ENCODE measurements around the gene OGFOD3.
"Not testable (repeated sequence)": the region's sequence is repeated elsewhere in the genome, so short reads cannot be mapped to it uniquely, and the experiment has no call there.

The OGFOD3 gene

GRCh38 chr17:82386255-82386831 is 32.0 kb downstream of the OGFOD3 start:
- DNase-seq: no peak

GRCh38 chr17:82385559-82386254 is 32.7 kb downstream of the OGFOD3 start:
- no peak for DNase-seq

- no peak for DNase-seq
Measured at GRCh38 chr17:82384730-82385481, 33.5 kb downstream of the OGFOD3 start.

- no peak for DNase-seq
Measured at GRCh38 chr17:82384051-82384729, 34.2 kb downstream of the OGFOD3 start.

GRCh38 chr17:82383411-82383810 is 35.0 kb downstream of the OGFOD3 start:
- no peak for DNase-seq

GRCh38 chr17:82382933-82383255 is 35.5 kb downstream of the OGFOD3 start:
- no peak for DNase-seq

- DNase-seq: not testable (repeated sequence)
Measured at GRCh38 chr17:82382220-82382932, 36.0 kb downstream of the OGFOD3 start.

GRCh38 chr17:82381703-82382009 is 36.7 kb downstream of the OGFOD3 start:
- not testable (repeated sequence) for DNase-seq

GRCh38 chr17:82380860-82381702 is 37.3 kb downstream of the OGFOD3 start:
- no peak for DNase-seq

- DNase-seq: no peak
Measured at GRCh38 chr17:82378741-82379021, 39.7 kb downstream of the OGFOD3 start.

GRCh38 chr17:82377924-82378740 is 40.3 kb downstream of the OGFOD3 start:
- DNase-seq: no peak

- DNase-seq: not testable (repeated sequence)
Measured at GRCh38 chr17:82377294-82377693, 41.1 kb downstream of the OGFOD3 start.

GRCh38 chr17:82376042-82376730 is 42.2 kb downstream of the OGFOD3 start:
- DNase-seq: no peak

- no peak for DNase-seq
Measured at GRCh38 chr17:82375359-82376041, 42.9 kb downstream of the OGFOD3 start.

- DNase-seq: no peak
Measured at GRCh38 chr17:82374626-82375331, 43.6 kb downstream of the OGFOD3 start.

- DNase-seq: no peak
Measured at GRCh38 chr17:82373731-82374625, 44.4 kb downstream of the OGFOD3 start.

- not testable (repeated sequence) for DNase-seq
Measured at GRCh38 chr17:82373072-82373452, 45.3 kb downstream of the OGFOD3 start.

- no peak for DNase-seq
Measured at GRCh38 chr17:82372249-82373071, 45.9 kb downstream of the OGFOD3 start.

All from stimulated activated CD4-positive, alpha-beta T cell treated with anti-CD3 and anti-CD28 coated beads, Interleukin-1b, Interleukin-23, amount 100 ng/mL, for 48 hours (primary cell).